Caco-2 (cell line): ENCODE measurements around the gene TRIB2. TPM values are rescaled to one million over a fixed set of nuclear protein-coding genes. Genes with fewer than 3 reads are reported as not detected.
A peak's percentile ranks its signal among the peaks of the same experiment; 100 is the strongest.

ENCODE experiments used
- BruUV-seq: library from RNA; stranded (reverse); fragments of 400-500 nt; replicated peaks from 2 replicates; lab custom pipeline; 2021; lab: Mats Ljungman, UMichigan
- CTCF ChIA-PET: fragments of 300-600 bp; sonication (Branson Sonifier 250); formaldehyde crosslinking; loops from one replicate; lab custom pipeline; 2022; ENCODE audit warnings: antibody characterized with exemption; lab: Charles Lee
- POLR2A ChIA-PET: fragments of 300-600 bp; sonication (Branson Sonifier 250); formaldehyde crosslinking; loops from one replicate; lab custom pipeline; 2022; ENCODE audit warnings: antibody characterized with exemption; lab: Charles Lee
- DNase-seq, 2 experiments: peaks; one replicate each; pipeline versions ENCODE4 v3.0.0 to v3.0.0-alpha.2; 2020 to 2022
- H3K27me3 ChIP-seq: replicated peaks from 2 replicates; pipeline ENCODE4 v1.6.0; 2011; ENCODE audit warnings: low read length; ENCODE audit not compliant: control insufficient read depth, insufficient read depth
- H3K36me3 ChIP-seq: 2 replicates; pipeline ENCODE4 v1.5.1; 2011; ENCODE audit warnings: low read length; ENCODE audit not compliant: control insufficient read depth, insufficient read depth
- H3K4me1 ChIP-seq: fragments of 250-450 bp; sonication (Bioruptor Pico); 2 replicates; pipeline ENCODE4 v1.5.1; 2020; ENCODE audit warnings: mild to moderate bottlenecking
- H3K4me3 ChIP-seq: 2 replicates; pipeline ENCODE4 v1.5.1; 2011; ENCODE audit warnings: low read depth, mild to moderate bottlenecking, control low read depth, low read length
- H3K9me3 ChIP-seq: fragments of 250-450 bp; sonication (Bioruptor Pico); 2 replicates; pipeline ENCODE4 v1.5.1; 2020; ENCODE audit warnings: mild to moderate bottlenecking, moderate library complexity
- H3K27ac Mint-ChIP-seq: one replicate; pipeline ENCODE4 v1.8.0; 2022; ENCODE audit warnings: mixed read lengths; ENCODE audit not compliant: unreplicated experiment
- H3K27me3 Mint-ChIP-seq: one replicate; pipeline ENCODE4 v1.8.0; 2022; ENCODE audit warnings: mixed read lengths; ENCODE audit not compliant: insufficient read depth, unreplicated experiment
- H3K36me3 Mint-ChIP-seq: one replicate; pipeline ENCODE4 v1.8.0; 2022; ENCODE audit warnings: mild to moderate bottlenecking, mixed read lengths; ENCODE audit not compliant: insufficient read depth, unreplicated experiment
- H3K4me1 Mint-ChIP-seq: one replicate; pipeline ENCODE4 v1.8.0; 2022; ENCODE audit warnings: low read depth, mixed read lengths; ENCODE audit not compliant: unreplicated experiment
- H3K4me3 Mint-ChIP-seq: one replicate; pipeline ENCODE4 v1.8.0; 2022; ENCODE audit warnings: mild to moderate bottlenecking, moderate library complexity, mixed read lengths; ENCODE audit not compliant: unreplicated experiment
- H3K9me3 Mint-ChIP-seq: one replicate; pipeline ENCODE4 v1.8.0; 2022; ENCODE audit warnings: mixed read lengths; ENCODE audit not compliant: unreplicated experiment
- CTCF ChIP-seq, 2 experiments: fragments of 200-600 bp in 1 of 2; IDR thresholded peaks; 1 replicate in 1 of 2; 2 replicates in 1 of 2; pipeline versions ENCODE4 v1.5.1 to v1.8.0; 2011 to 2022; ENCODE audit warnings: antibody characterized with exemption in 1 of 2, control low read depth in 1 of 2, inconsistent platforms in 1 of 2, low read depth in 1 of 2, low read length in 1 of 2, mild to moderate bottlenecking in 1 of 2, moderate library complexity in 1 of 2; ENCODE audit not compliant: insufficient read depth in 1 of 2, severe bottlenecking in 1 of 2, unreplicated experiment in 1 of 2
- intact Hi-C: fragments of 100-400 bp; cut with micrococcal nuclease; formaldehyde crosslinking; loops from one replicate; pipeline ENCODE4 v1.10.0; 2022; ENCODE audit not compliant: unreplicated experiment
- total RNA-seq: library from RNA; stranded (reverse); gene quantifications from 2 replicates; pipeline ENCODE4 v1.2.3, GENCODE V29; 2022

Gene TRIB2
- total RNA-seq, 1 experiment from 2014 or later, result 2.9 TPM

- TF ChIP-seq CTCF (IDR thresholded peaks at IDR 0.05; ENCODE audit: insufficient read depth in 1 of 2, low read depth in 1 of 2, low read length in 1 of 2, severe bottlenecking in 1 of 2, unreplicated experiment in 1 of 2), result no peak
- no peak overlapping the region for H3K4me3 ChIP-seq
- Mint-ChIP-seq H3K27me3 (peaks cover 10% of the 10 kb centered on the region), H3K4me3 (no peak overlapping the region), H3K4me1 (no peaks in the 10 kb centered on the region), H3K27ac (no peak overlapping the region), H3K9me3 (no peaks in the 10 kb centered on the region), H3K36me3 (no peaks in the 10 kb centered on the region)
- 0 out of 2 replicates have a peak, but pooled peaks cover 5% of the 10 kb centered on the region for H3K4me1 ChIP-seq
- intact Hi-C loops, result no loop called here
- H3K36me3 ChIP-seq, result no peaks in the 10 kb centered on the region
- CTCF ChIA-PET, result no interaction called here
- H3K9me3 ChIP-seq, result no peaks in the 10 kb centered on the region
- H3K27me3 ChIP-seq, result peaks cover 3% of the 10 kb centered on the region
- no TSS peak for BruUV-seq
- DNase-seq, result no peak
- POLR2A ChIA-PET, result no interaction called here
These were observed 3.9 kb upstream of the TRIB2 start for GRCh38 chr2:12712881-12713280.

- H3K4me3 ChIP-seq, result no peak overlapping the region
- 0 out of 2 replicates have a peak, but pooled peaks cover 5% of the 10 kb centered on the region for H3K4me1 ChIP-seq
- no peaks in the 10 kb centered on the region for H3K36me3 Mint-ChIP-seq
- H3K27me3 Mint-ChIP-seq, result peaks cover 23% of the 10 kb centered on the region
- no TSS peak for BruUV-seq
- H3K27ac Mint-ChIP-seq, result no peak overlapping the region
- CTCF ChIA-PET, result interaction anchor here (3.2 kb wide), 1 partner anchor 281 kb away, joined by 31 read pairs; no protein-coding TSS in a partner anchor
- H3K4me3 Mint-ChIP-seq, result no peak overlapping the region
- TF ChIP-seq CTCF (IDR thresholded peaks at IDR 0.05; ENCODE audit: insufficient read depth in 1 of 2, low read depth in 1 of 2, low read length in 1 of 2, severe bottlenecking in 1 of 2, unreplicated experiment in 1 of 2), result no peak
- intact Hi-C loops, result loop anchor here (5.0 kb wide), 4 partner anchors 177 to 293 kb away; no protein-coding TSS in a partner anchor
- POLR2A ChIA-PET, result no interaction called here
- H3K9me3 Mint-ChIP-seq, result no peaks in the 10 kb centered on the region
- H3K9me3 ChIP-seq, result no peaks in the 10 kb centered on the region
- H3K27me3 ChIP-seq, result peaks cover 4% of the 10 kb centered on the region
- no peaks in the 10 kb centered on the region for H3K4me1 Mint-ChIP-seq
- H3K36me3 ChIP-seq, result no peaks in the 10 kb centered on the region
- DNase-seq, result no peak
These were observed 2.1 kb upstream of the TRIB2 start for GRCh38 chr2:12714391-12715221.

DNA sequence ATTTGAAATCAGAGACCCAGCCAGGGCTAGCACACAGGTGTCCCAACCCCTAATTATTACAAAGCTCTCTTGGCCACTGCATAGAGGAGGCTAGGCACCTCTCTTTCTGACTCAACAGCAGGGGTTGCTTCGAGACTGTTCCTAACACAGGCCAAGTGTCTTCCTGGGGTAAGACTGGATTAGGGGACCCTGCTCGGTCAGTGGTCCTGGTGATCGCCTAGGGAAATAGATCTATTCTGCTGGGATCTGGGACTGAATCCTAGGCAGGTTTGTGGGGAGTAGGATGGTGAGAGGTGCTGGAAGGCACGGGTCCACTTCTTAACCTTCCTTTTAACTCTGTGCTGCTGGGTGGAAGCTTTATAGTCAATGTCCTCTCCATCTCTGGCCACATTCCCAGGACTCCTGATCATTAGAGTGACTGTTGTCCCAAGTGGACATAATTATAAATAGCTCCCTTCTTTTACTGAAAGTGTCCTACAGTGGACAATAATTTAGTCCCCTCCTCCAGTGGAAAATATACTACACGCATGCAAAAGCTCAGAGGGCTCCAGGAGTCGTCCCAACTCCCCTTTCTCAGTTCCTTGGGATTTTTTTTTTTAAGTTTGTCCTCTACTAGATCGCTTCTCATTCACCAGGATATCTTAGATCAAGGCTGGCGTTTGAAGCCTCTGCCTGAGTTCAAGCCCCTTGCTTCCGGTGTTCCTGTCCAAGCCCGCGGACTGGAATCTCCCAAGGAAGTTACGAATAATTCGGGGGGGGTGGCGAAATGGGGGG lies 1.3 kb upstream of the TRIB2 start:
- H3K4me1 Mint-ChIP-seq, result no peaks in the 10 kb centered on the region
- no peaks in the 10 kb centered on the region for H3K9me3 ChIP-seq
- ChIA-PET CTCF (interaction anchor here (1.0 to 3.2 kb wide), 2 partner anchors 216 to 282 kb away, joined by 3 to 31 read pairs; no protein-coding TSS in a partner anchor), POLR2A (no interaction called here)
- H3K4me3 ChIP-seq, result no peak overlapping the region
- BruUV-seq, result no TSS peak
- peak overlapping the region; percentile 71 for H3K4me3 Mint-ChIP-seq
- H3K4me1 ChIP-seq, result 0 out of 2 replicates have a peak, but pooled peaks cover 5% of the 10 kb centered on the region
- no peak overlapping the region for H3K27ac Mint-ChIP-seq
- H3K36me3 Mint-ChIP-seq, result no peaks in the 10 kb centered on the region
- DNase-seq, result no peak
- TF ChIP-seq CTCF (IDR thresholded peaks at IDR 0.05; ENCODE audit: insufficient read depth in 1 of 2, low read depth in 1 of 2, low read length in 1 of 2, severe bottlenecking in 1 of 2, unreplicated experiment in 1 of 2), result no peak
- intact Hi-C loops, result loop anchor here (1.0 to 5.0 kb wide), 6 partner anchors 178 to 885 kb away; no protein-coding TSS in a partner anchor
- H3K27me3 ChIP-seq, result peaks cover 4% of the 10 kb centered on the region
- peaks cover 25% of the 10 kb centered on the region for H3K27me3 Mint-ChIP-seq
- H3K9me3 Mint-ChIP-seq, result no peaks in the 10 kb centered on the region
- H3K36me3 ChIP-seq, result no peaks in the 10 kb centered on the region
